PC-9 (cell line): ENCODE data around the gene TDRKH.

Experiments
- CTCF ChIP-seq: fragments of 200-600 bp; sonication (generic); conservative IDR thresholded peaks from 2 replicates; pipeline ENCODE4 v1.6.1; 2017; ENCODE audit warnings: mixed run types, antibody characterized with exemption, mild to moderate bottlenecking, moderate library complexity
- EZH2 ChIP-seq: fragments of 200-600 bp; sonication (generic); IDR thresholded peaks from 2 replicates; pipeline ENCODE4 v1.8.0; 2017; ENCODE audit warnings: antibody characterized with exemption, low read depth

GRCh38 chr1:151830055-151830454 is 39.8 kb upstream of the TDRKH start:
- no peak for TF ChIP-seq CTCF
- no peak for TF ChIP-seq EZH2
